ENCODE data around the gene NSMF.

GRCh38 chr9:137486545-137487453 lies 27.7 kb upstream of the NSMF start:
- TF ChIP-seq CTCF (IDR thresholded peaks at IDR 0.05) (no peak), POLR2A (IDR thresholded peaks at IDR 0.05) (no peak)

All from thyroid gland (tissue), 4 donors.